Measurements from ENCODE around the gene ZNF683. TPM values are rescaled to one million over a fixed set of nuclear protein-coding genes. Genes with fewer than 3 reads are reported as not detected.
"Not testable (repeated sequence)": the region's sequence is repeated elsewhere in the genome, so short reads cannot be mapped to it uniquely, and the experiment has no call there.

The ZNF683 gene
- total RNA-seq, 6 donors from 2014 or later = 0.30 to 1.3 (median 0.72) TPM; not detected in 1

DNA sequence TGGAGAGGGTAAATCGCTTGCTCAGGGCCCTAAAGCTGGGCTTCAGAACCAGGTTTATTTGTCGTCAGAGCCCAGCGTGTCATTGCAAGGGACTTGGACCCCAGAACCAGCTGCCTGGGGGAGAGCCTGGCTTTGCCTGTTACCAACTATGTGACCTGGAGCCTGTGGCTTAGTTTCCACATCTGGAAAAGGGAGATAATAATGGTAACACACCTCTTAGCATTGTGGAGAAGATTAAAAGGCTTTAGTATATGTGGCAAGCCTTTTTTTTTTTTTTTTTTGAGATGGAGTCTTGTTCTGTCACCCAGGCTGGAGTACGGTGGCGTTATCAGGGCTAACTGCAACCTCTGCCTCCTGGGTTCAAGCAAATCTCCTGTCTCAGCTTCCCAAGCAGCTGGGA, 42.3 kb downstream of the ZNF683 start:
- no peak overlapping the region for H3K27ac ChIP-seq
- H3K4me3 ChIP-seq = no peak overlapping the region
- DNase-seq (no peak), ATAC-seq (ENCODE audit: low FRiP score in 2 of 2) (no peak)
- TF ChIP-seq POLR2AphosphoS5 (IDR thresholded peaks at IDR 0.05) (no peak), POLR2A (IDR thresholded peaks at IDR 0.05) (no peak), EP300 (IDR thresholded peaks at IDR 0.05) (no peak)
- TF ChIP-seq, protein P1, sequence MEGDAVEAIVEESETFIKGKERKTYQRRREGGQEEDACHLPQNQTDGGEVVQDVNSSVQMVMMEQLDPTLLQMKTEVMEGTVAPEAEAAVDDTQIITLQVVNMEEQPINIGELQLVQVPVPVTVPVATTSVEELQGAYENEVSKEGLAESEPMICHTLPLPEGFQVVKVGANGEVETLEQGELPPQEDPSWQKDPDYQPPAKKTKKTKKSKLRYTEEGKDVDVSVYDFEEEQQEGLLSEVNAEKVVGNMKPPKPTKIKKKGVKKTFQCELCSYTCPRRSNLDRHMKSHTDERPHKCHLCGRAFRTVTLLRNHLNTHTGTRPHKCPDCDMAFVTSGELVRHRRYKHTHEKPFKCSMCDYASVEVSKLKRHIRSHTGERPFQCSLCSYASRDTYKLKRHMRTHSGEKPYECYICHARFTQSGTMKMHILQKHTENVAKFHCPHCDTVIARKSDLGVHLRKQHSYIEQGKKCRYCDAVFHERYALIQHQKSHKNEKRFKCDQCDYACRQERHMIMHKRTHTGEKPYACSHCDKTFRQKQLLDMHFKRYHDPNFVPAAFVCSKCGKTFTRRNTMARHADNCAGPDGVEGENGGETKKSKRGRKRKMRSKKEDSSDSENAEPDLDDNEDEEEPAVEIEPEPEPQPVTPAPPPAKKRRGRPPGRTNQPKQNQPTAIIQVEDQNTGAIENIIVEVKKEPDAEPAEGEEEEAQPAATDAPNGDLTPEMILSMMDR (IDR thresholded peaks at IDR 0.05) = no peak
- no peaks in the 10 kb centered on the region for H3K27me3 ChIP-seq
- no peaks in the 10 kb centered on the region for H3K36me3 ChIP-seq
- H3K9me3 ChIP-seq = no peaks in the 10 kb centered on the region
- 85 to 91% methylated on average over 5 of the region's 5 CpGs for WGBS, 2 donors
- H3K4me1 ChIP-seq = peaks cover 0 to 1% (median 0%) of the 10 kb centered on the region in 4 donors

DNA sequence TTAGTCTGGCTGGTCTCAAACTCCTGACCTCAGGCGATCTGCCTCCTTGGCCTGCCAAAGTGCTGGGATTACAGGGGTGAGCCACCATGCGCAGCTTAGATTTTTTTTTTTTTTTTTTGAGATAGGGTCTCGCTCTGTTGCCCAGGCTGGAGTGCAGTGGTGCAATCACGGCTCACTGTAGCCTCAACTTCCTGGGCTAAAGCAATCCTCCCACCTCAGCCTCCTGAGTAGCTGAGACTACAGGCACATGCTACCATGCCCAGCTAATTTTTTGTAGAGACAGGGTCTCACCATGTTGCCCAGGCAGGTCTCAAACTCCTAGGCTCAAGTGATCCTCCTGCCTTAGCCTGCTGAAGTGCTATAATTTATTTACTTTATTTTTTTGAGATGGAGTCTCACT, 43.2 kb downstream of the ZNF683 start:
- ATAC-seq (ENCODE audit: low FRiP score in 2 of 2) = not testable (repeated sequence)
- WGBS, 2 donors = 93 to 98% methylated on average over 4 of the region's 4 CpGs

DNA sequence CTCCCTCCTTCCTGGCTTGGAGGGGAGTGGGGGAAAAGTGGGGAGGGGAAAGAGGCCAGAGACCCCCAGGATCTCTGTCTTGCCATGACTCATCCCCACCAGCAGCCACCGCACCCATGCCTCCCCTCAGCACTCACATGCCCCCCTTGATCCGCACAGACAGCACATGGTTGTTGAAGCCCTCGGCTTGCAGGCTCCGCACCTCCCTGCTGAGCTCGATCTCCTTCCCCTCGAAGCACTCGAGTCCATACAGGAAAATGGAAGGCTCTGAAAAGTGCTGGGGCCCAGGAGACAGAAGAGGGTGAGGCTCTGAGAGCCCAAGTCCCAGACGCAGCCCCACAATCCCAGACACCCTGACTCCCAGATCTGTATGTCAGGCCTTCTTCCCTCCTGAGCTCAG, 44.0 kb downstream of the ZNF683 start:
- 75 to 84% methylated on average over 8 of the region's 8 CpGs for WGBS, 2 donors
- Histone ChIP-seq H3K27me3 (no peaks in the 10 kb centered on the region), H3K27ac (no peak overlapping the region), H3K4me3 (no peak overlapping the region), H3K9me3 (no peaks in the 10 kb centered on the region), H3K36me3 (no peaks in the 10 kb centered on the region), H3K4me1 (no peaks in the 10 kb centered on the region)
- ATAC-seq (ENCODE audit: low FRiP score in 2 of 2) (no peak), DNase-seq (no peak)
- TF ChIP-seq POLR2AphosphoS5 (IDR thresholded peaks at IDR 0.05) = no peak
- TF ChIP-seq EP300 (IDR thresholded peaks at IDR 0.05) = no peak
- TF ChIP-seq, protein P1 (IDR thresholded peaks at IDR 0.05) = no peak
- TF ChIP-seq POLR2A (IDR thresholded peaks at IDR 0.05) = no peak

More for the DNA sequence above, 43.2 kb downstream of the ZNF683 start:
- not testable (repeated sequence) for H3K4me3 ChIP-seq, H3K36me3 ChIP-seq, H3K27ac ChIP-seq, H3K4me1 ChIP-seq, H3K9me3 ChIP-seq, H3K27me3 ChIP-seq, DNase-seq

- Histone ChIP-seq H3K4me3 (no peak overlapping the region), H3K9me3 (no peaks in the 10 kb centered on the region), H3K27ac (no peak overlapping the region), H3K4me1 (no peaks in the 10 kb centered on the region), H3K36me3 (no peaks in the 10 kb centered on the region), H3K27me3 (no peaks in the 10 kb centered on the region)
- no peak for ATAC-seq (ENCODE audit: low FRiP score in 2 of 2)
- TF ChIP-seq, protein P1 (IDR thresholded peaks at IDR 0.05) = no peak
- TF ChIP-seq POLR2AphosphoS5 (IDR thresholded peaks at IDR 0.05) (no peak), POLR2A (IDR thresholded peaks at IDR 0.05) (no peak), EP300 (IDR thresholded peaks at IDR 0.05) (no peak)
- DNase-seq = no peak
- WGBS, 2 donors = 80 to 83% methylated on average over 5 to 8 of the region's 8 CpGs
Observed at GRCh38 chr1:26327956-26328362, 44.6 kb downstream of the ZNF683 start.

- no peak overlapping the region for H3K4me3 ChIP-seq
- H3K4me1 ChIP-seq = peaks cover 6 to 9% (median 8%) of the 10 kb centered on the region in 4 donors
- H3K27me3 ChIP-seq = no peaks in the 10 kb centered on the region
- no peaks in the 10 kb centered on the region for H3K9me3 ChIP-seq
- H3K36me3 ChIP-seq = no peaks in the 10 kb centered on the region
- no peak overlapping the region for H3K27ac ChIP-seq
- DNase-seq (no peak), ATAC-seq (ENCODE audit: low FRiP score in 2 of 2) (no peak)
- TF ChIP-seq EP300 (IDR thresholded peaks at IDR 0.05) (no peak), POLR2A (IDR thresholded peaks at IDR 0.05) (no peak), POLR2AphosphoS5 (IDR thresholded peaks at IDR 0.05) (no peak)
- TF ChIP-seq, protein P1 (IDR thresholded peaks at IDR 0.05) = no peak
- WGBS, 2 donors = 82 to 86% methylated on average over 3 of the region's 3 CpGs
Observed at GRCh38 chr1:26324550-26324949, 48.0 kb downstream of the ZNF683 start.

All from upper lobe of left lung (tissue), 6 donors.